Stimulated activated CD8-positive, alpha-beta memory T cell treated with anti-CD3 and anti-CD28 coated beads, Interleukin-12 subunit alpha, Interleukin-12 subunit beta, amount 100 ng/mL, for 4 hours (primary cell): ENCODE measurements around the gene GABBR2.

Source experiments
- DNase-seq: peaks from one replicate; pipeline ENCODE4 v3.0.0-alpha.2; 2020; ENCODE audit warnings: low read depth

Gene GABBR2

GRCh38 chr9:98568234-98568908 is 140.4 kb downstream of the GABBR2 start:
- DNase-seq = no peak

- no peak for DNase-seq
Observed at GRCh38 chr9:98567540-98568233, 141.0 kb downstream of the GABBR2 start.

GRCh38 chr9:98565152-98566135 is 143.3 kb downstream of the GABBR2 start:
- no peak for DNase-seq

- DNase-seq = no peak
Observed at GRCh38 chr9:98564714-98565113, 144.0 kb downstream of the GABBR2 start.

GRCh38 chr9:98563988-98564387 is 144.7 kb downstream of the GABBR2 start:
- no peak for DNase-seq

GRCh38 chr9:98563212-98563907 is 145.4 kb downstream of the GABBR2 start:
- DNase-seq = no peak

GRCh38 chr9:98559561-98559960 is 149.2 kb downstream of the GABBR2 start:
- DNase-seq = no peak

- DNase-seq = no peak
Observed at GRCh38 chr9:98558575-98558974, 150.2 kb downstream of the GABBR2 start.

GRCh38 chr9:98556511-98556910 is 152.2 kb downstream of the GABBR2 start:
- DNase-seq = no peak

- no peak for DNase-seq
Observed at GRCh38 chr9:98555651-98556465, 152.9 kb downstream of the GABBR2 start.

- no peak for DNase-seq
Observed at GRCh38 chr9:98554752-98555151, 154.0 kb downstream of the GABBR2 start.

GRCh38 chr9:98552331-98552730 is 156.4 kb downstream of the GABBR2 start:
- no peak for DNase-seq

GRCh38 chr9:98551511-98552286 is 157.0 kb downstream of the GABBR2 start:
- no peak for DNase-seq

- DNase-seq = no peak
Observed at GRCh38 chr9:98550206-98550820, 158.4 kb downstream of the GABBR2 start.

GRCh38 chr9:98549401-98549800 is 159.3 kb downstream of the GABBR2 start:
- DNase-seq = no peak

GRCh38 chr9:98547606-98548005 is 161.1 kb downstream of the GABBR2 start:
- no peak for DNase-seq

GRCh38 chr9:98545021-98545420 is 163.7 kb downstream of the GABBR2 start:
- DNase-seq = no peak

GRCh38 chr9:98541684-98542230 is 167.0 kb downstream of the GABBR2 start:
- no peak for DNase-seq

- no peak for DNase-seq
Observed at GRCh38 chr9:98540476-98540875, 168.3 kb downstream of the GABBR2 start.

GRCh38 chr9:98539954-98540353 is 168.8 kb downstream of the GABBR2 start:
- DNase-seq = no peak
